ENCODE results near the gene FAF1.

DNA sequence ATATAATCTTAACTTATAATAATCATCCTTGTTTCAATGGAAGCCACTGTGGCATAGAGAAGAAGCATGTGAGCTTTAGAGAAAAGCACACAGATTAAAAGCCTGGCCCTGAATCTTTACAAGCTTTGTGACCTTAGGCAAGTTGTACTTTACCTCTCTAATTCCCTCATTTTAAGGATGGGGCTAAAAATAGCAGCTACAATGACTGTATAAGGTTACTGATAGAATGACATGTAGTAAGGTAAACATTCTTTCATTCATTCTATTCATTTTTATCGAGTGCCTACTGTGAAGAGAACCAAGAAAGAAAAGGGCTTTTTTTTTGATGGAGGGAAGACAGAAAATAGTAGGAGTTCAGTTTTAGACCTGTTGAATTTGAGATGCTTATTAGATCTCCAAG lies 35.6 kb upstream of the FAF1 start:
- no peak for TF ChIP-seq POLR2A (IDR thresholded peaks at IDR 0.05)
- TF ChIP-seq, protein P1, sequence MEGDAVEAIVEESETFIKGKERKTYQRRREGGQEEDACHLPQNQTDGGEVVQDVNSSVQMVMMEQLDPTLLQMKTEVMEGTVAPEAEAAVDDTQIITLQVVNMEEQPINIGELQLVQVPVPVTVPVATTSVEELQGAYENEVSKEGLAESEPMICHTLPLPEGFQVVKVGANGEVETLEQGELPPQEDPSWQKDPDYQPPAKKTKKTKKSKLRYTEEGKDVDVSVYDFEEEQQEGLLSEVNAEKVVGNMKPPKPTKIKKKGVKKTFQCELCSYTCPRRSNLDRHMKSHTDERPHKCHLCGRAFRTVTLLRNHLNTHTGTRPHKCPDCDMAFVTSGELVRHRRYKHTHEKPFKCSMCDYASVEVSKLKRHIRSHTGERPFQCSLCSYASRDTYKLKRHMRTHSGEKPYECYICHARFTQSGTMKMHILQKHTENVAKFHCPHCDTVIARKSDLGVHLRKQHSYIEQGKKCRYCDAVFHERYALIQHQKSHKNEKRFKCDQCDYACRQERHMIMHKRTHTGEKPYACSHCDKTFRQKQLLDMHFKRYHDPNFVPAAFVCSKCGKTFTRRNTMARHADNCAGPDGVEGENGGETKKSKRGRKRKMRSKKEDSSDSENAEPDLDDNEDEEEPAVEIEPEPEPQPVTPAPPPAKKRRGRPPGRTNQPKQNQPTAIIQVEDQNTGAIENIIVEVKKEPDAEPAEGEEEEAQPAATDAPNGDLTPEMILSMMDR (IDR thresholded peaks at IDR 0.05): no peak
